Body of pancreas (tissue), 4 donors: ENCODE results near the gene TNFSF15.

Experiments
- CTCF ChIP-seq, 7 experiments: fragments of 450-650 bp in 4 of 7; fragments of 200-600 bp in 3 of 7; sonication (generic) in 3 of 7; IDR thresholded peaks; one replicate each; pipeline ENCODE4 v1.5.1; 2016 to 2019; ENCODE audit warnings: antibody characterized with exemption in 7 of 7
- POLR2A ChIP-seq, 3 donors: fragments of 450-650 bp; IDR thresholded peaks; one replicate each; pipeline ENCODE4 v1.6.1; 2016; ENCODE audit warnings: antibody characterized with exemption in 3 of 3, mild to moderate bottlenecking in 2 of 3

DNA sequence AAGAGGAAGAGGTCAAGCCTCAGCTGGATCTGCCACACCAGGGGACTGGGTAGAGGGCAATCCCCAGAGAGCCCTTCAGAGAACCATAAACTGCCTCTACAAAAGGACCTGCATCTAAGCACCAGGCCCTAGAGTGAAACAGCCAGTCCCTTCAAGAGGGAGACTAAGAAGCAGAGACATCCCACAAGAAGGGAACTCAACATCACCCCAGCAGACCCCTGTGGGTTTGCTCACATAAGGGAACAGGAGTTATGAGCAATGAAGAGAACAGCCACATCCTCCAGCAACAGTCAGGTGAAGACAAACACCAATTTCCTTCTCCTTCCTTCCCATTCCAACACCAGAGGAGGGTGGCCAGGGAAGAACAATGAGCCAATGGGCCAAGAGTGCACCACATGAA, 48.9 kb downstream of the TNFSF15 start:
- TF ChIP-seq POLR2A (IDR thresholded peaks at IDR 0.05) (no peak), CTCF (IDR thresholded peaks at IDR 0.05) (no peak)
